SK-N-SH treated with all-trans-retinoic acid at 6 μM for 48 hours (cell line): ENCODE data around the gene CCT7.

ENCODE experiments used
- ARNTL ChIP-seq: fragments of 450-650 bp; formaldehyde crosslinking; IDR thresholded peaks from 2 replicates; pipeline ENCODE4 v1.5.0; 2020; ENCODE audit warnings: low read depth, mild to moderate bottlenecking, moderate library complexity, borderline replicate concordance
- BACH2 ChIP-seq: fragments of 250-450 bp; sonication (Bioruptor Pico); IDR thresholded peaks from 2 replicates; pipeline ENCODE4 v1.9.0; 2021; ENCODE audit warnings: mild to moderate bottlenecking, borderline replicate concordance
- CREB5 ChIP-seq: fragments of 250-450 bp; sonication (Bioruptor Pico); IDR thresholded peaks from 2 replicates; pipeline ENCODE4 v1.5.1; 2020; ENCODE audit warnings: low read depth, mild to moderate bottlenecking, moderate library complexity
- ESRRG ChIP-seq: fragments of 250-450 bp; sonication (Bioruptor Pico); IDR thresholded peaks from 2 replicates; pipeline ENCODE4 v1.6.1; 2021; ENCODE audit warnings: mild to moderate bottlenecking
- OSR1 ChIP-seq: fragments of 250-450 bp; sonication (Bioruptor Pico); IDR thresholded peaks from 2 replicates; pipeline ENCODE4 v1.8.0; 2022; ENCODE audit warnings: moderate library complexity, mild to moderate bottlenecking, inconsistent platforms
- POU6F1 ChIP-seq: fragments of 250-450 bp; sonication (Bioruptor Pico); IDR thresholded peaks from 2 replicates; pipeline ENCODE4 v1.8.0; 2021; ENCODE audit warnings: low read depth, mild to moderate bottlenecking, moderate library complexity, borderline replicate concordance
- RARB ChIP-seq: fragments of 250-450 bp; sonication (Bioruptor Pico); IDR thresholded peaks from 2 replicates; pipeline ENCODE4 v1.8.0; 2021; ENCODE audit warnings: mild to moderate bottlenecking, moderate library complexity
- SNAI2 ChIP-seq: fragments of 250-450 bp; sonication (Bioruptor Pico); IDR thresholded peaks from 2 replicates; pipeline ENCODE4 v1.5.0; 2020; ENCODE audit warnings: mild to moderate bottlenecking, moderate library complexity
- TCF4 ChIP-seq: fragments of 250-450 bp; sonication (Bioruptor Pico); IDR thresholded peaks from 2 replicates; pipeline ENCODE4 v1.8.0; 2021; ENCODE audit warnings: mild to moderate bottlenecking, moderate library complexity, borderline replicate concordance
- ZC3H10 ChIP-seq: fragments of 250-450 bp; sonication (Bioruptor Pico); IDR thresholded peaks from 2 replicates; pipeline ENCODE4 v1.5.1; 2021; ENCODE audit warnings: mild to moderate bottlenecking, moderate library complexity
- ZFP3 ChIP-seq: fragments of 250-450 bp; sonication (Bioruptor Pico); IDR thresholded peaks from 2 replicates; pipeline ENCODE4 v1.5.0; 2020; ENCODE audit warnings: mild to moderate bottlenecking, moderate library complexity
- ZNF565 ChIP-seq: fragments of 450-650 bp; formaldehyde crosslinking; conservative IDR thresholded peaks from 2 replicates; pipeline ENCODE4 v1.5.0; 2020; ENCODE audit warnings: low read depth, mild to moderate bottlenecking, moderate library complexity
- ZNF8 ChIP-seq: fragments of 450-650 bp; formaldehyde crosslinking; IDR thresholded peaks from 2 replicates; pipeline ENCODE4 v1.5.0; 2020; ENCODE audit warnings: mild to moderate bottlenecking, moderate library complexity
- TF ChIP-seq, protein P1 (sequence below): fragments of 250-450 bp; sonication (Bioruptor Pico); IDR thresholded peaks from 2 replicates; pipeline ENCODE4 v1.8.0; 2020; ENCODE audit warnings: mild to moderate bottlenecking, moderate library complexity, borderline replicate concordance

GRCh38 chr2:73259704-73260337, 25.7 kb downstream of the CCT7 start:
- TF ChIP-seq, protein P1, sequence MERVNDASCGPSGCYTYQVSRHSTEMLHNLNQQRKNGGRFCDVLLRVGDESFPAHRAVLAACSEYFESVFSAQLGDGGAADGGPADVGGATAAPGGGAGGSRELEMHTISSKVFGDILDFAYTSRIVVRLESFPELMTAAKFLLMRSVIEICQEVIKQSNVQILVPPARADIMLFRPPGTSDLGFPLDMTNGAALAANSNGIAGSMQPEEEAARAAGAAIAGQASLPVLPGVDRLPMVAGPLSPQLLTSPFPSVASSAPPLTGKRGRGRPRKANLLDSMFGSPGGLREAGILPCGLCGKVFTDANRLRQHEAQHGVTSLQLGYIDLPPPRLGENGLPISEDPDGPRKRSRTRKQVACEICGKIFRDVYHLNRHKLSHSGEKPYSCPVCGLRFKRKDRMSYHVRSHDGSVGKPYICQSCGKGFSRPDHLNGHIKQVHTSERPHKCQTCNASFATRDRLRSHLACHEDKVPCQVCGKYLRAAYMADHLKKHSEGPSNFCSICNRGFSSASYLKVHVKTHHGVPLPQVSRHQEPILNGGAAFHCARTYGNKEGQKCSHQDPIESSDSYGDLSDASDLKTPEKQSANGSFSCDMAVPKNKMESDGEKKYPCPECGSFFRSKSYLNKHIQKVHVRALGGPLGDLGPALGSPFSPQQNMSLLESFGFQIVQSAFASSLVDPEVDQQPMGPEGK (CRISPR knock-in tag), result no peak
- TF ChIP-seq OSR1 (no peak), TCF4 (CRISPR knock-in tag) (no peak), ZFP3 (no peak), SNAI2 (CRISPR knock-in tag) (no peak), RARB (no peak), CREB5 (CRISPR knock-in tag) (no peak), BACH2 (CRISPR knock-in tag) (no peak), POU6F1 (CRISPR knock-in tag) (no peak), ZC3H10 (CRISPR knock-in tag) (no peak), ESRRG (CRISPR knock-in tag) (no peak), ARNTL (CRISPR knock-in tag) (no peak), ZNF565 (CRISPR knock-in tag) (no peak), ZNF8 (CRISPR knock-in tag) (no peak)
